Keratinocyte (primary cell): ENCODE measurements around the gene CHCHD10.

Experiments
- EZH2 ChIP-seq: IDR thresholded peaks from one replicate; pipeline ENCODE4 v1.6.1; 2012; ENCODE audit warnings: inconsistent platforms, mild to moderate bottlenecking, low read length, moderate library complexity
- TF ChIP-seq, protein P1 (sequence below), 3 experiments: IDR thresholded peaks in 1 of 3; conservative IDR thresholded peaks in 1 of 3; optimal IDR thresholded peaks in 1 of 3; 2 replicates in 2 of 3; 3 replicates in 1 of 3; pipeline versions ENCODE3 to v1.5.1; 2011; ENCODE audit warnings: low read length in 3 of 3, mild to moderate bottlenecking in 3 of 3, moderate library complexity in 2 of 3, control low read depth in 1 of 3, inconsistent platforms in 1 of 3; ENCODE audit not compliant: insufficient read depth in 2 of 3; ENCODE audit errors: extremely low read depth in 1 of 3

DNA sequence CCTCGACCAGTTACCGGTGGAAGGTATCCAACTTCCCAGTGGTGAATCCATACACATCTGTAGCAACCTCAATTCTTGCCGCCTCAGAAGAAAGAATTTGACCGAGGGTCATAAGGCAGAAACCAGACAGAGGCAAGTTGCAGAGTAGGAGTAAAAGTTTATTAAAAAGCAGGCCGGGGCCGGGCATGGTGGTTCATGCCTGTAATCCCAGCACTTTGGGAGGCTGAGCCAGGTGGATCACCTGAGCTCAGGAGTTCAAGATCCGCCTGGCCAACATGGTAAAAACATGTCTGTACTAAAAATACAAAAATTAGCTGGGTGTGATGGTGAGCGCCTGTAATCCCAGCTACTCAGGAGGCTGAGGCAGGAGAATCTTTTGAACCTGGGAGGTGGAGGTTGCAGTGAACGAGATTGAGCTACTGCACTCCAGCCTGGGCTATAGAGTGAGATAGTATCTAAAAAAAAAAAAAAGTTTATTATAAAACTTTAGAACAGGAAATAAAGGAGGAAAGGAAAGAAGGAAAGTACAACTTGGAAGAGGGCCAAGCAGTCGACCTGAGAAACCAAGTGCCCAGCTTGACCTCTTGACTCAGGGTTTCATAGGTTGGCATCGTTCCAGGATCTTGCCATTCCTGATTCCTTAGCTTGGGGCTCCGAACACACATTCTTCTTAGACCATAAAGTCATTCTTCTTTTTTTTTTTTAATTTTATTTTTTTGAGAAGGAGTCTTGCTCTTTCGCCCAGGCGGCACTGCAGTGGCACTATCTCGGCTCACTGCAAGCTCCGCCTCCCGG, 49.2 kb downstream of the CHCHD10 start:
- TF ChIP-seq, protein P1, sequence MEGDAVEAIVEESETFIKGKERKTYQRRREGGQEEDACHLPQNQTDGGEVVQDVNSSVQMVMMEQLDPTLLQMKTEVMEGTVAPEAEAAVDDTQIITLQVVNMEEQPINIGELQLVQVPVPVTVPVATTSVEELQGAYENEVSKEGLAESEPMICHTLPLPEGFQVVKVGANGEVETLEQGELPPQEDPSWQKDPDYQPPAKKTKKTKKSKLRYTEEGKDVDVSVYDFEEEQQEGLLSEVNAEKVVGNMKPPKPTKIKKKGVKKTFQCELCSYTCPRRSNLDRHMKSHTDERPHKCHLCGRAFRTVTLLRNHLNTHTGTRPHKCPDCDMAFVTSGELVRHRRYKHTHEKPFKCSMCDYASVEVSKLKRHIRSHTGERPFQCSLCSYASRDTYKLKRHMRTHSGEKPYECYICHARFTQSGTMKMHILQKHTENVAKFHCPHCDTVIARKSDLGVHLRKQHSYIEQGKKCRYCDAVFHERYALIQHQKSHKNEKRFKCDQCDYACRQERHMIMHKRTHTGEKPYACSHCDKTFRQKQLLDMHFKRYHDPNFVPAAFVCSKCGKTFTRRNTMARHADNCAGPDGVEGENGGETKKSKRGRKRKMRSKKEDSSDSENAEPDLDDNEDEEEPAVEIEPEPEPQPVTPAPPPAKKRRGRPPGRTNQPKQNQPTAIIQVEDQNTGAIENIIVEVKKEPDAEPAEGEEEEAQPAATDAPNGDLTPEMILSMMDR (optimal IDR thresholded peaks at IDR 0.05 in 1 of 3, IDR thresholded peaks at IDR 0.05 in 1 of 3, conservative IDR thresholded peaks at IDR 0.05 in 1 of 3; ENCODE audit: extremely low read depth in 1 of 3, insufficient read depth in 2 of 3, low read length in 3 of 3), result no peak
- no peak for TF ChIP-seq EZH2
